ENCODE data around the gene GABPB2. TPM values are rescaled to one million over a fixed set of nuclear protein-coding genes. Genes with fewer than 3 reads are reported as not detected.

The GABPB2 gene
- polyA plus RNA-seq, 1 of the 3 experiments (the other 2 are of a cell fraction), result 2.4 TPM

GRCh38 chr1:151159373-151159772 lies 88.8 kb downstream of the GABPB2 start:
- no peak overlapping the region for H3K4me3 ChIP-seq (ENCODE audit: low read depth in 2 of 2, low read length in 1 of 2)
- DNase-seq, result no peak
- H3K9me3 ChIP-seq, result no peaks in the 10 kb centered on the region
- no peak overlapping the region for H3K9ac ChIP-seq
- H3K27ac ChIP-seq (ENCODE audit: low read depth in 2 of 2, low read length in 1 of 2), result no peak overlapping the region
- H4K20me1 ChIP-seq (ENCODE audit: insufficient read depth), result no peaks in the 10 kb centered on the region
- H3K4me1 ChIP-seq (ENCODE audit: control insufficient read depth in 1 of 2, insufficient read depth in 2 of 2, low read depth in 1 of 2, low read length in 1 of 2), result peaks cover 0 to 2% of the 10 kb centered on the region in 2 experiments; a peak in 1 of 4 replicates
- peaks cover 9 to 40% of the 10 kb centered on the region in 2 experiments for H3K36me3 ChIP-seq (replicated peaks in 1 of 2; ENCODE audit: control insufficient read depth in 1 of 2, insufficient read depth in 2 of 2, low read length in 1 of 2)
- TF ChIP-seq RCOR1 (IDR thresholded peaks at IDR 0.05; ENCODE audit: low read length) (no peak), MAX (IDR thresholded peaks at IDR 0.05; ENCODE audit: low read depth) (no peak), FOXM1 (IDR thresholded peaks at IDR 0.05; ENCODE audit: low read depth) (no peak), NRF1 (IDR thresholded peaks at IDR 0.05; ENCODE audit: low read depth, low read length) (no peak), CHD2 (IDR thresholded peaks at IDR 0.05; ENCODE audit: low read length, partially characterized antibody) (no peak), TEAD4 (IDR thresholded peaks at IDR 0.05; ENCODE audit: borderline replicate concordance, insufficient read depth) (no peak), CTCF (IDR thresholded peaks at IDR 0.05) (no peak), EZH2phosphoT487 (IDR thresholded peaks at IDR 0.05; ENCODE audit: borderline replicate concordance, low read depth) (no peak), POLR2AphosphoS5 (IDR thresholded peaks at IDR 0.05; ENCODE audit: low read depth, low read length) (no peak), PBX3 (IDR thresholded peaks at IDR 0.05) (no peak), ZBTB33 (IDR thresholded peaks at IDR 0.05; ENCODE audit: borderline replicate concordance, low read depth) (no peak), EP300 (IDR thresholded peaks at IDR 0.05; ENCODE audit: borderline replicate concordance in 1 of 2, low read depth in 1 of 2, low read length in 1 of 2) (no peak), GATA2 (CRISPR knock-in tag; IDR thresholded peaks at IDR 0.05) (no peak), JUND (IDR thresholded peaks at IDR 0.05) (no peak), TAF1 (IDR thresholded peaks at IDR 0.05; ENCODE audit: borderline replicate concordance, low read depth, low read length) (no peak)
- H3K9me2 ChIP-seq, result no peaks in the 10 kb centered on the region
- peaks cover 7% of the 10 kb centered on the region; the same call in 1 of the 2 replicates for H3K79me2 ChIP-seq (ENCODE audit: insufficient read depth)
- CTCF ChIA-PET, result interaction anchor here (0.8 to 6.6 kb wide), 3 partner anchors 60 to 163 kb away, joined by 3 to 113 read pairs (median 3); no protein-coding TSS in a partner anchor
- no peak overlapping the region for H3K4me2 ChIP-seq
- no peak overlapping the region for H2AFZ ChIP-seq (ENCODE audit: low read depth)
- H3K27me3 ChIP-seq (ENCODE audit: insufficient read depth), result no peaks in the 10 kb centered on the region
- POLR2A ChIA-PET, result no interaction called here
- H3F3A ChIP-seq (replicated peaks; ENCODE audit: insufficient read depth), result peaks cover 5% of the 10 kb centered on the region

Data from SK-N-SH (cell line).